ELR (cell line): ENCODE measurements around the gene CD82.
"Not testable (repeated sequence)": the region's sequence is repeated elsewhere in the genome, so short reads cannot be mapped to it uniquely, and the experiment has no call there.

ENCODE experiments used
- DNase-seq: peaks from one replicate; pipeline ENCODE4 v3.0.0-alpha.2; 2015; ENCODE audit warnings: low read depth

The CD82 gene

DNA sequence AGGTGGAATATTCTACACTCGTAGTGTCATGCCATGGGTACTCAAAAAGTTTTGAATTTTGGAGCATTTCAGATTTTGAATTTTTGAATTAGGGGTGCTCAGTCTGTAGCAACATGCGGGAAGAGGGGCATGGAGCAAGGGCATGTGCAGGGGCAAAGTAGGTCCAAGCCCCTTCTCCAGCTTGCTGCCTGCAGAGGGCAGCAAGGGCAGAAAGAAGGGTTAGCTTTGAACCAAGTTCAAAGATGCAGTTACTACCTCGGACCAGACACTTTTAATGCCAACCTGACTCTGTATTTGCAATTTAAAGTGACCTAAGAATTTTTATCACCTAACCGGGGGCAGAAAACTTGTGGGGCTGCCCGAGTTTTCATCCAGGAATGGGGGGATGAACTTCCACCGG is 68.2 kb downstream of the CD82 start:
- DNase-seq, result no peak

GRCh38 chr11:44634401-44635281 is 69.2 kb downstream of the CD82 start:
- DNase-seq, result peak; percentile 71

DNA sequence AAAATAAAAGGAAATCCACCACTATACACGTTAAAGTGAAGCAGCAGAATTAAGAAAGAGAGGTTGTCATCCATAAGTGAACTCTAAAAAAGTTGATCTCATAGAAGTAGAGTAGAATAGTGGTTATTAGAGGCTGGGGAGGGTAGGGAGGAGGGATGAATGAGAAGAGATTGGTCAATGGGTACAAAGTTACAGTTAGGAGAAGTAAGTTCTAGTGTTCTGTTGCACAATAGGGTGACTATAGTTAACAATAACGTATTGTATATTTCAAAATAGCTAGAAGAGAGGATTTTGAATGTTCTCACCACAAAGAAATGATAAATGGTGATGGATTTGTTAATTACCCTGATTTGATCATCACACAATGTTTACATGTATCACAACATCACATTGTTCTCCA is 72.0 kb downstream of the CD82 start:
- no peak for DNase-seq

- no peak for DNase-seq
Measured at GRCh38 chr11:44638032-44638431, 72.6 kb downstream of the CD82 start.

- DNase-seq, result no peak
Measured at GRCh38 chr11:44643217-44643616, 77.8 kb downstream of the CD82 start.

GRCh38 chr11:44645827-44646226 is 80.4 kb downstream of the CD82 start:
- no peak for DNase-seq

DNA sequence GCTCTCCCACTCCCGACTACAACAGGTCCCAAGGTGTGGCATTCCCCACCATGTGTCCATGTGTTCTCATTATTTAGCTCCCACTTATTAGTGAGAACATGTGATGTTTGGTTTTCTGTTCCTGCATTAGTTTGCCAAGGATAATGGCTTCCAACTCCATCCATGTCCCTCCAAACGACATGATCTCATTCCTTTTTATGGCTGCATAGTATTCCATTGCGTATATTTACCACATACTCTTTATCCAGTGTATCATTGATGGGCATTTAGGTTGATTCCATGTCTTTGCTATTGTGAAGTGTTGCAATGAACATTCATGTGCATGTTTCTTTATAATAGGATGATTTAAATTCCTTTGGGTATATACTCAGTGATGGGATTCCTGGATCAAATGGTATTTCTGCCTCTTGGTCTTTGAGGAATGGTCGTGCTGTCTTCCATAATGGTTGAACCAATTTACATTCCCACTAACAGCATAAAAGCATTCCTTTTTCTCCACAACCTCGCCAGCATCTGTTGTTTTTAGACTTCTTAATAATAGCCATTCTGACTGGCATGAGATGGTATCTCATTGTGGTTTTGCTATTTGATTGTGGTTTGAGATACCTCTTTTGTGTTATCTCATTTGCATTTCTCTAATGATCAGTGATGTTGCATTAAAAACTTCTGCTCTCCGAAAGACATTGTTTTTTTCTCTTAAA is 81.9 kb downstream of the CD82 start:
- DNase-seq, result not testable (repeated sequence)

- DNase-seq, result no peak
Measured at GRCh38 chr11:44648109-44648508, 82.6 kb downstream of the CD82 start.

DNA sequence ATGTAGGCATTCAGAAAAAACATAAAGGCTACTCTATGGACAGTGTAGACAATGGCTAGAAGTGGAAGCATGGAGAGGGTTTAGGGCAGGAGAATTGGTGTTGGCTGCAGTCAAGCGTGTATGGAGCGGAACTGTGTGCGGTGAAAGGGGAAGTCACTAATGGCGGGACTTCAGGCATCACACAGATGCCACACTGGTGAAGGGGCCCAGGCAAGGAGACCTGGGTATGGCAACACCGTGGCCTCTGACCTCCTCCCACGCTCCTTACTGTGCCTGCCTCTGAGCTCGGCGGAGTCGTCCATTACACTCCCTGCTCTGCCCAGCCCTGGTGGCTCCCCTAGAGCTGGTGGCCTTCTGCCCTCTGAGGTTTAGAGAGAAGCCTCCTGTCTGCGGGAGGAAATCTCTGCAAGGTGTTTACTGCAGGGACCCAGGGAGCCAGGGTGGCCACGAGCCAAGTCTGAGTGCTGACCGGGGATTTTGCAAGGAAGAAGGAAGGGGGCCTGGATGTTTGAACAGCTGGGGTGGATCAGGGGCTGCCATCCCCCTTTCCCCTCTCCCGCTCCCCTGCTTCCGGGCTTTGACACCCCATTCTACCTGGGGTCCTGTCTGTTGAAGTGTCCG is 86.2 kb downstream of the CD82 start:
- DNase-seq, result no peak

GRCh38 chr11:44652901-44653644 is 87.6 kb downstream of the CD82 start:
- no peak for DNase-seq

- no peak for DNase-seq
Measured at GRCh38 chr11:44654057-44654456, 88.6 kb downstream of the CD82 start.

GRCh38 chr11:44654596-44654995 is 89.1 kb downstream of the CD82 start:
- no peak for DNase-seq

DNA sequence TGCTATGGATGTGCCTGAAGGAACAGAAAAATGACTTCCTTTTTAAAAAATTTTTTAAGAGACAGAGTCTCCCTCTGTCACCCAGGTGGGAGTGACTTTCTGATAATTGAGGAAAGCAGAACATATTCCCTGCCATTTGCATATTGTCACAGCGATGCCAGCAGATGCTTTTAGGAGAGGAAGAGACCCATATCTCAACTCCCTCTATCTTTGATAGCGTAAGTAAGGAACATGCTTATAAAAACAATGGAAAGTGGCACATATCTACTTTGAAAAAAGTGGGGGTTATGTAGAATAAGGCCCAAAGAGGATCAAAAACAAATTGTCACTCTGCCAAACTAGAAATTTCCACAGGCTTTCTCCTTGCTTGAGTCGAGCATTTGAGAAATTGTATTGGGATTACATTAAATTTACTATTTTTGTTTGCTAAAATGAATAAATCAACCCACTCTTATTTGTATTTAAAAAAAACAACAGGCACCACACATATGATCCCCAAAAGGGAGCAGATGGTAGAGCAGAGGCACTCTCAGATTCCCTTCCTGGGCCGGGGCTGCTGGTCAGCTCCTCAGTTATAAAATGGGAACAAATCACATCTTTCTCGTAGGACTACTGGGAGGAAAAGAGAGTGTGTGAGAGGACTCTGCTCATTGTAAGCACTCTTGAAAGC is 92.5 kb downstream of the CD82 start:
- no peak for DNase-seq

DNA sequence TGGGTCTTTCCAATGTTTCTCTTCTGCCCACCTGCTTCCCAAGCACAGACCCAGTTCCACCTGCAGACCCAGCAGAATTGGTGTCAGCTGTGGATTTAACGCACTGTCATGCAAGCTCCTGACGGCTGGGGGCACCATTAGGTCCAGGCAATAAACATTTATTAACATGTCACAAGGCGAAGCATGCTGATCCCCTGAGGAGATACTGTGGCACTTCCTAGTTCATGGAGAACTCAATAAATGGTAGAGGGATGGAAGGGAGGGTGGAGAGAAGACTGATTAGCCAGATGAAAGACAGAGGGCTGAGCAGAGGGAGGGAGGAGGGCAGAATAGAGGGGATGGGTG is 93.0 kb downstream of the CD82 start:
- DNase-seq, result peak; percentile 7

GRCh38 chr11:44659641-44660040 is 94.2 kb downstream of the CD82 start:
- DNase-seq, result no peak

- DNase-seq, result not testable (repeated sequence)
Measured at GRCh38 chr11:44660535-44660934, 95.1 kb downstream of the CD82 start.

DNA sequence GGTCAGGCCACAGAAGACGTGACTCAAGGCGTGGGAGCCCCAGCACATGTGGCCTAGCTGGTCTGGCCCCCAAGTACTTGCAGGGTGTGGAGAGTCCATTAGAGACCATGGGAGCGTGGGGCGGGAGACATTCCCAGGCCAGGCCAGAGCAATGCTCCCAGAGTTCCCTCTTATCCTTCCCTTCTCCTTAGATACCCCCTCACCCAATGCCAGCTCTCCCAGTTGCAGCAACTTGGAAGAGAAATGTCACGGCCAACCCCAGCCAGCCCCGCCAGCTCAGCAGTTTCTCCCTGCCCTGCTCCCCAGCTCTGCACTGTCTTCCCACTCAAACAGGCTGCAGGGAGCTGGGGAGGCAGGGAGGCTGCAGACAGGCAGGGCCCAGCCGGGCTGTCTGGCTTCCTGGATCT is 95.9 kb downstream of the CD82 start:
- DNase-seq, result no peak
